ENCODE data around the gene EMP1.
A peak's percentile ranks its signal among the peaks of the same experiment; 100 is the strongest.

The EMP1 gene

GRCh38 chr12:13230500-13230899 lies 34.0 kb downstream of the EMP1 start:
- no peaks in the 10 kb centered on the region for H3K4me1 ChIP-seq (ENCODE audit: insufficient read depth, poor library complexity, severe bottlenecking)
- no peak overlapping the region for H3K27ac ChIP-seq (ENCODE audit: poor library complexity, severe bottlenecking)
- TF ChIP-seq, protein P1, sequence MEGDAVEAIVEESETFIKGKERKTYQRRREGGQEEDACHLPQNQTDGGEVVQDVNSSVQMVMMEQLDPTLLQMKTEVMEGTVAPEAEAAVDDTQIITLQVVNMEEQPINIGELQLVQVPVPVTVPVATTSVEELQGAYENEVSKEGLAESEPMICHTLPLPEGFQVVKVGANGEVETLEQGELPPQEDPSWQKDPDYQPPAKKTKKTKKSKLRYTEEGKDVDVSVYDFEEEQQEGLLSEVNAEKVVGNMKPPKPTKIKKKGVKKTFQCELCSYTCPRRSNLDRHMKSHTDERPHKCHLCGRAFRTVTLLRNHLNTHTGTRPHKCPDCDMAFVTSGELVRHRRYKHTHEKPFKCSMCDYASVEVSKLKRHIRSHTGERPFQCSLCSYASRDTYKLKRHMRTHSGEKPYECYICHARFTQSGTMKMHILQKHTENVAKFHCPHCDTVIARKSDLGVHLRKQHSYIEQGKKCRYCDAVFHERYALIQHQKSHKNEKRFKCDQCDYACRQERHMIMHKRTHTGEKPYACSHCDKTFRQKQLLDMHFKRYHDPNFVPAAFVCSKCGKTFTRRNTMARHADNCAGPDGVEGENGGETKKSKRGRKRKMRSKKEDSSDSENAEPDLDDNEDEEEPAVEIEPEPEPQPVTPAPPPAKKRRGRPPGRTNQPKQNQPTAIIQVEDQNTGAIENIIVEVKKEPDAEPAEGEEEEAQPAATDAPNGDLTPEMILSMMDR (IDR thresholded peaks at IDR 0.05; ENCODE audit: poor library complexity, severe bottlenecking): no peak
- no peaks in the 10 kb centered on the region for H3K27me3 ChIP-seq (ENCODE audit: insufficient read depth, poor library complexity, severe bottlenecking)
- no peaks in the 10 kb centered on the region for H3K36me3 ChIP-seq (ENCODE audit: low read depth)
- H3K4me3 ChIP-seq (ENCODE audit: severe bottlenecking): no peak overlapping the region
- DNase-seq (ENCODE audit: low spot score) (no peak), ATAC-seq (ENCODE audit: low read depth) (no peak)
- H3K9me3 ChIP-seq (ENCODE audit: severe bottlenecking): no peaks in the 10 kb centered on the region

DNA sequence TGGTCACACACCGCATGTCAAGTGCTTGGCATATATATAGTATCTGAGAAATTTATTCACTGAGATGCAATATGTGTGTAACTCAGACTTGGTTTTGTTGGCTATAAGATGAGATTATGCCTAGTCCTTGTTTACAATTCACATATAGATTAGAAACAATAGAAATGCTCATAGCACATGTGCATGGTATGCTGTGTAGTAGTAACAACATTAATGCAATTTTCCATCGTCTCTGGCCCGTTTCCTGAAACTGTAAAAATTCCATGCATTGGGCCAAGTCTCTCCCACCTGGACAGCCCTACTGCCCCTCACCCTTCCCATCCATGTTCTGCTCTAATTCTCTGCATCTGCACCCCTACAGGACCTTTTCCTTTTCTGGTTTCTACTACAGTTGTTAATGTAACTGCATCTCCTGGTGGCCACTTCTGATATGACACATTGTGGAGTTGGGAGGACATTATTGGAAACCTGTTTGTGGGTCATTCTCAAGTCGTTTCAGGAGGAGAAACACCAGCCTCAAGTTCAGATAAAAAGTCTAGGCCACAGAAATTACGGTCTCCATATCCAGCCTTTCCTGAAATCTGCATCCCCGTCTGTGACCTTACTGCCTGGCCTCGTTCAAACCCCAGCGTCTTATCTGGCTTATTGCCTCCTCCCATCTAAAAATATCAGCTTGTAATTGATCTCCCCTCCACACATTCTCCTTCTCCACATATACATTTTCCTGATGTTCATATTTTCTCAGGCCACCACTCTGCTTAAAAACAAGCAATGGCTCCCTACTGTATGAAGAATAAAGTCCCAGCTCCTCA lies 37.5 kb downstream of the EMP1 start:
- DNase-seq (ENCODE audit: low spot score) (no peak), ATAC-seq (ENCODE audit: low read depth) (no peak)
- TF ChIP-seq, protein P1 (IDR thresholded peaks at IDR 0.05; ENCODE audit: poor library complexity, severe bottlenecking): peak; percentile 78
- no peak overlapping the region for H3K4me3 ChIP-seq (ENCODE audit: severe bottlenecking)
- no peaks in the 10 kb centered on the region for H3K4me1 ChIP-seq (ENCODE audit: insufficient read depth, poor library complexity, severe bottlenecking)
- no peak overlapping the region for H3K27ac ChIP-seq (ENCODE audit: poor library complexity, severe bottlenecking)
- H3K27me3 ChIP-seq (ENCODE audit: insufficient read depth, poor library complexity, severe bottlenecking): no peaks in the 10 kb centered on the region
- no peaks in the 10 kb centered on the region for H3K9me3 ChIP-seq (ENCODE audit: severe bottlenecking)
- H3K36me3 ChIP-seq (ENCODE audit: low read depth): no peaks in the 10 kb centered on the region

GRCh38 chr12:13238204-13238603 lies 41.7 kb downstream of the EMP1 start:
- Histone ChIP-seq H3K4me3 (ENCODE audit: severe bottlenecking) (no peak overlapping the region), H3K36me3 (ENCODE audit: low read depth) (no peaks in the 10 kb centered on the region), H3K9me3 (ENCODE audit: severe bottlenecking) (no peaks in the 10 kb centered on the region), H3K27me3 (ENCODE audit: insufficient read depth, poor library complexity, severe bottlenecking) (no peaks in the 10 kb centered on the region), H3K4me1 (ENCODE audit: insufficient read depth, poor library complexity, severe bottlenecking) (no peaks in the 10 kb centered on the region), H3K27ac (ENCODE audit: poor library complexity, severe bottlenecking) (no peak overlapping the region)
- ATAC-seq (ENCODE audit: low read depth) (no peak), DNase-seq (ENCODE audit: low spot score) (no peak)
- TF ChIP-seq, protein P1 (IDR thresholded peaks at IDR 0.05; ENCODE audit: poor library complexity, severe bottlenecking): no peak

- no peaks in the 10 kb centered on the region for H3K9me3 ChIP-seq (ENCODE audit: severe bottlenecking)
- TF ChIP-seq, protein P1 (IDR thresholded peaks at IDR 0.05; ENCODE audit: poor library complexity, severe bottlenecking): no peak
- no peaks in the 10 kb centered on the region for H3K4me1 ChIP-seq (ENCODE audit: insufficient read depth, poor library complexity, severe bottlenecking)
- ATAC-seq (ENCODE audit: low read depth) (no peak), DNase-seq (ENCODE audit: low spot score) (no peak)
- no peak overlapping the region for H3K4me3 ChIP-seq (ENCODE audit: severe bottlenecking)
- no peak overlapping the region for H3K27ac ChIP-seq (ENCODE audit: poor library complexity, severe bottlenecking)
- H3K36me3 ChIP-seq (ENCODE audit: low read depth): no peaks in the 10 kb centered on the region
- H3K27me3 ChIP-seq (ENCODE audit: insufficient read depth, poor library complexity, severe bottlenecking): no peaks in the 10 kb centered on the region
Measured at GRCh38 chr12:13241833-13242488, 45.4 kb downstream of the EMP1 start.

DNA sequence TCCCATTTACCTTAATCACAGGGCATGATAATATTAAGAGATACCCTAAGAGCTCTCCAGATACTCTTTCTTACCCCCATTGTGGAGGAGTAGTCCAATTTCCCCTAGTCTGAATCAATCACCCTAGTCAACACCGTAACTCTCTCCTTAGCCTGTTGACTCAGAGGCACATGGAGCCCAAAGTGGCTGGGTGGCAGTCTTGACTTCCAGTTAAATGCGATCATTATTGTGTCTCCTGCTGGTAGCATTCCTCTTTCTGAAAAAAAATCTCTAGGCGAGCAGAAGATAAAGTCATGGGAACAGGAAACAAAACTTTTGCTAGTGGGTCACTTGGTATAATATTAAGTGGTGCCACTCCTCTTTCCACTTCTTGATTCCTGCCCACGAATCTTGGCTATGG lies 46.4 kb downstream of the EMP1 start:
- ATAC-seq (ENCODE audit: low read depth) (no peak), DNase-seq (ENCODE audit: low spot score) (no peak)
- TF ChIP-seq, protein P1 (IDR thresholded peaks at IDR 0.05; ENCODE audit: poor library complexity, severe bottlenecking): no peak
- Histone ChIP-seq H3K4me3 (ENCODE audit: severe bottlenecking) (no peak overlapping the region), H3K4me1 (ENCODE audit: insufficient read depth, poor library complexity, severe bottlenecking) (peaks cover 7% of the 10 kb centered on the region), H3K27ac (ENCODE audit: poor library complexity, severe bottlenecking) (no peak overlapping the region), H3K27me3 (ENCODE audit: insufficient read depth, poor library complexity, severe bottlenecking) (no peaks in the 10 kb centered on the region), H3K36me3 (ENCODE audit: low read depth) (no peaks in the 10 kb centered on the region), H3K9me3 (ENCODE audit: severe bottlenecking) (no peaks in the 10 kb centered on the region)

Measured in RWPE2 (cell line).